Measurements from ENCODE around the gene ALDH7A1. TPM values are rescaled to one million over a fixed set of nuclear protein-coding genes. Genes with fewer than 3 reads are reported as not detected.
A peak's percentile ranks its signal among the peaks of the same experiment; 100 is the strongest.
"Not testable (repeated sequence)": the region's sequence is repeated elsewhere in the genome, so short reads cannot be mapped to it uniquely, and the experiment has no call there.

Gene ALDH7A1
- total RNA-seq, 1 donor from 2014 or later = 119 TPM

DNA sequence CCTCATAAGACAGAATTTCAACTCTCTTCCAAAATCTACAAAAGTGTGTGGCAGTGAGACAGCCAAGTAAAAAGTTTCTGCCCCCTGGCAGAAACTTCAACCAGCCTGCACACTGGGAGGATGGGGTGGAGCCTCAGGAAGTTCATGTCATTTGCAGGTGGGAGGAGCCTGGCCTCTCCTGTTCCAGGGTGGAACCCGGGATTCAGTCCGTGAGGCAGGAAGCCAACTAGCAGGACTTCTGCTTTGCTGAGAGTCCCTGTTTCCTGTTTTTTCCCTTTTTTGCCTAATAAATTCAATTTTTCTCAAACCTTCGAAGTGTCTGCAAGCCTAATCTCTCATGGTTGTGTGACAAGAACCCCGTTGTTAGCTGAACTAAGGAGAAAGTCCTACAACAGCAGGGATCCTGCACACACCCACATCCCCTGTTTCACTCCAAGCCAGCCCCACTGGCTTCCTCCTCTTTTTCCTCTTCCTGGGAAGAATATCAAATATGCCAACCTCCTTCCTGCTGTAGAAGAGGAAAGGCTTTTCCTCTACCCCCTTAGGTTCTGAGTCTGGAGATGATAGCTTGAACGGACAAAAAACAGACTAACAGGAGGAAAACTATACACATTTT lies 69.3 kb downstream of the ALDH7A1 start:
- Mint-ChIP-seq H3K4me3 (no peak overlapping the region), H3K36me3 (no peaks in the 10 kb centered on the region), H3K27me3 (ENCODE audit: low read depth) (no peaks in the 10 kb centered on the region), H3K27ac (no peak overlapping the region), H3K9me3 (peaks cover 11% of the 10 kb centered on the region), H3K4me1 (peaks cover 25% of the 10 kb centered on the region)
- TF ChIP-seq, protein P1, sequence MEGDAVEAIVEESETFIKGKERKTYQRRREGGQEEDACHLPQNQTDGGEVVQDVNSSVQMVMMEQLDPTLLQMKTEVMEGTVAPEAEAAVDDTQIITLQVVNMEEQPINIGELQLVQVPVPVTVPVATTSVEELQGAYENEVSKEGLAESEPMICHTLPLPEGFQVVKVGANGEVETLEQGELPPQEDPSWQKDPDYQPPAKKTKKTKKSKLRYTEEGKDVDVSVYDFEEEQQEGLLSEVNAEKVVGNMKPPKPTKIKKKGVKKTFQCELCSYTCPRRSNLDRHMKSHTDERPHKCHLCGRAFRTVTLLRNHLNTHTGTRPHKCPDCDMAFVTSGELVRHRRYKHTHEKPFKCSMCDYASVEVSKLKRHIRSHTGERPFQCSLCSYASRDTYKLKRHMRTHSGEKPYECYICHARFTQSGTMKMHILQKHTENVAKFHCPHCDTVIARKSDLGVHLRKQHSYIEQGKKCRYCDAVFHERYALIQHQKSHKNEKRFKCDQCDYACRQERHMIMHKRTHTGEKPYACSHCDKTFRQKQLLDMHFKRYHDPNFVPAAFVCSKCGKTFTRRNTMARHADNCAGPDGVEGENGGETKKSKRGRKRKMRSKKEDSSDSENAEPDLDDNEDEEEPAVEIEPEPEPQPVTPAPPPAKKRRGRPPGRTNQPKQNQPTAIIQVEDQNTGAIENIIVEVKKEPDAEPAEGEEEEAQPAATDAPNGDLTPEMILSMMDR (IDR thresholded peaks at IDR 0.05; ENCODE audit: unreplicated experiment) = no peak
- DNase-seq (ENCODE audit: low spot score in 2 of 2, unreplicated experiment in 2 of 2) = no peak

DNA sequence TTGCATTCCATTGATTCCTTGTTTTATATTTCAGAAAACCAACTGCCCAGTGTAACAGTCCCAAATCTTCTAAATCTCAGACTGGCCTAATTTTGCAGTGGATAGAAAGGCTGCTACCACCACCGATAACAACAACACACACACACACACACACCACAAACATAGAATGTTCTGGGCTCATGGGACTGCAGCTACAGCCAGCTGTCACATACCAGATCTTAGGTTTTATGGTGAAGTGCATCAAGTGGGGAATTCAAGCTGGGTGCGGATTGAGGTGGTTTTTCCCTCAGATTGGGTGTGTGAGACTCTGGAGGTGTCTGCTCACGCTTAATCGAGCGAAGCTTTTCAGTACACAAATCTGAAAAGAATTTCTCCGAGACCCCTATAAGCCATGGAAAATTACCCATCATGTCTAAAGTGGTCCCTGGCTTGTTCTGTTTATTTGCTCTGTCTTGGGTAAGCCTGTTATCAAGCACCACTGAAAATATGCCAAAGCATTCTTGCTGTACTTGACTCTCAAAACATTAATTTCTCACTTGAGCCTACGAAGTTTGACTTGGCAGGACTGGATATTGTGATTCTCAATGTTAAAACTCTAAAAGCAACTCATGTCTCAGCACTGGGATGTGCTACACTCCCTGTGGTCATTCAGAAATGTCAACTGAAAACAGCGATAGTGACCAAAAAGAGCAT lies 71.1 kb downstream of the ALDH7A1 start:
- DNase-seq (ENCODE audit: low spot score in 2 of 2, unreplicated experiment in 2 of 2) = no peak
- TF ChIP-seq, protein P1 (IDR thresholded peaks at IDR 0.05; ENCODE audit: unreplicated experiment) = no peak
- Mint-ChIP-seq H3K4me1 (peaks cover 40% of the 10 kb centered on the region), H3K4me3 (no peak overlapping the region), H3K9me3 (peaks cover 11% of the 10 kb centered on the region), H3K27me3 (ENCODE audit: low read depth) (no peaks in the 10 kb centered on the region), H3K27ac (peak overlapping the region; percentile 45), H3K36me3 (no peaks in the 10 kb centered on the region)

DNA sequence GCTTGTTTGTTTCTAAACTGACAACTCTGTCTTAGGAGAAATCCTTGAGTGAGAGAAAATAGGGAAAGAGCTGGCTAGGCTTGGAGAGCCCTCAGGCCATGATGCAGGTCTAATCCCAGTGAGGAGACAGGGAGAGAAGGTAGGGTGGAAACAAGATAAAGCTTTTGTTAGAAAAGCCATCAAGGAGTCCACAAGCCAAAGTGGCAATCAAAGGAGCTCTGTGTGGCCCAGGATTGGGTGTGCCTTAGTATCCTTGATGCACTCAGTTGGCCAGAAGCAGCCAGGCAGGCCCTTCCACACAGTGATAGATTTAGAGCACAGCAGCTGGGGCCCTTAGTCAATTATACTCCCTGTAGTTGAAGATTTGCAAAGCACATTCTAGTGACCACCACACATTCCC lies 73.9 kb downstream of the ALDH7A1 start:
- Mint-ChIP-seq H3K36me3 (no peaks in the 10 kb centered on the region), H3K9me3 (no peaks in the 10 kb centered on the region), H3K27me3 (ENCODE audit: low read depth) (no peaks in the 10 kb centered on the region), H3K4me1 (peaks cover 57% of the 10 kb centered on the region), H3K4me3 (no peak overlapping the region), H3K27ac (peak overlapping the region; percentile 69)
- TF ChIP-seq, protein P1 (IDR thresholded peaks at IDR 0.05; ENCODE audit: unreplicated experiment) = no peak
- DNase-seq (ENCODE audit: low spot score in 2 of 2, unreplicated experiment in 2 of 2) = no peak

DNA sequence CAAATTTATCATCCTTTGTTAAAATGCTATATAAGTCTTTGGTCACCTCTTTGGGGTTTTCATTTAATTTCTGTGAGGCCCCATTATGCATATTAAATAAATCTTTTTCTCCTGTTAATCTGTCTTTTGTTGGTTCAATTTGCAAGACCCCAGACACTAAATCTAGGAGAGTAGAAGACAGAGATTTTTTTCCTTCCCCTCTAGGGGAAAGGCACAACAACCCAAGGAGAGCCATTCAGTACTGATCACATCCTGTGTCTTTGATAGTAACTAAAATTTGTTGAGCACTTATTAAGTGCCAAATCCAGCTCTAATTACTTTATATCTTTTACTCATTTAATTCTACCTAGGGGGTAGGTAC lies 74.4 kb downstream of the ALDH7A1 start:
- TF ChIP-seq, protein P1 (IDR thresholded peaks at IDR 0.05; ENCODE audit: unreplicated experiment) = no peak
- DNase-seq (ENCODE audit: low spot score in 2 of 2, unreplicated experiment in 2 of 2) = no peak
- Mint-ChIP-seq H3K4me3 (peak overlapping the region; percentile 7), H3K27me3 (ENCODE audit: low read depth) (no peaks in the 10 kb centered on the region), H3K27ac (peak overlapping the region; percentile 93), H3K4me1 (peaks cover 59% of the 10 kb centered on the region), H3K9me3 (no peaks in the 10 kb centered on the region), H3K36me3 (no peaks in the 10 kb centered on the region)

DNA sequence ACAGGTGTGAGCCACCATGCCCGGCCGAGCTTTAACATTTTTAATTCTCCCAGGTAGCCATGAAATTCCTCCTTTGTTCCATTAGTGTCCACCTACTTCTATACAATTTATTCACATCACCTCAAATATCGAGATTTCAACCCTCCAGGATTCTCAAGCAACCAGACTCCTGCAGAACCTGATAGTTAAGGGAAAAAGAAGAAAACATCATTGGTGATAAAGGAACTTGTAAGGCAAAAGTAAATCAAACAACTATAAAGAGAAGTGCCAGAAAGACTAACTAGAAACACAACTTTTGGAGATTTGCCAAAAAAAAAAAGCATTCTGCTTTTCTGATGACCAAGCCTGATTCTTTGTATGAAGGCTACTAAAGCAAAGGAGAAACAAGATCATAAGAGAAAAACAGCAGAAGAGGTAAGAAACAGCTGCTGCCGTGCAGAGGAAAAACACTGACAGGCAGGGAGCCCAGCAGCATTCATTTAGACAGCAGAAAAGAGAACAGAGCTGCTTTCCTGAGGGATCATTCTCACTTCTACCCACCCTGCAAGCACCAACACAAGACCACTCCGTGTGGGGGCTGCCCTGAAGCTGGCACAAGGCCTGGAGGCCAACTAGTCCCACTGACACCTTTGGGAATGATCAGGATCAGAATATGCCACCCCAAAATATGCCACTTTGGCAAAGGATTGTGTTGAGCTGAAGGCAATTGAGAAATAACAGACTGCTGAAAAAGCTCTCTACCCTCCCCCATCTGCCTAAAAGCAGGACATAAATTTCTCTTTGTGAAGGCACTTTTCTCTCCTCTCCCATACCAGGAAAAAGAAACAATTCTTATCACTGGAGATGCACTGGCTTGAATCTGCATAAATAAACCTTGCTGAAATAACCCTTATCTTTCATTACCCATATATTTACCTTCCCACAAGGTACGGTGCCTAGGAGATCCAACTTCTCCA lies 75.1 kb downstream of the ALDH7A1 start:
- DNase-seq (ENCODE audit: low spot score in 2 of 2, unreplicated experiment in 2 of 2) = peak in 1 of 2 experiments; percentile 43

DNA sequence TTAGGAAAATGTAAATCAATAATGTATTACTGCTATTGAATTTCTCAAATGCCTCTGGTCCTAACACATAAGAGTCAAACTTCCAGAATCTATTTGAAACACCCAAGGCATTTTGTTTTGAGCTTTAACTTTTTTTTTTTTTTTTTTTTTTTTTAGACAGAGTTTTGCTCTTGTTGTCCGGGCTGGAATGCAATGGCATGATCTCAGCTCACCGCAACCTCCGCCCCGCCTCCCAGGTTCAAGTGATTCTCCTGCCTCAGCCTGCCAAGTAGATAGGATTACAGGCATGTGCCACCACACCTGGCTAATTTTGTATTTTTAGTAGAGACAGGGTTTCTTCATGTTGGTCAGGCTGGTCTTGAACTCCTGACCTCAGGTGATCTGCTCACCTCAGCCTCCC lies 75.8 kb downstream of the ALDH7A1 start:
- DNase-seq (ENCODE audit: low spot score in 2 of 2, unreplicated experiment in 2 of 2); H3K4me3 Mint-ChIP-seq; H3K36me3 Mint-ChIP-seq; H3K9me3 Mint-ChIP-seq; H3K27me3 Mint-ChIP-seq (ENCODE audit: low read depth): not testable (repeated sequence)
- peaks cover 61% of the 10 kb centered on the region for H3K4me1 Mint-ChIP-seq
- peak overlapping the region; percentile 93 for H3K27ac Mint-ChIP-seq

More for the DNA sequence above, 75.1 kb downstream of the ALDH7A1 start:
- Mint-ChIP-seq H3K36me3 (no peaks in the 10 kb centered on the region), H3K4me1 (peaks cover 62% of the 10 kb centered on the region), H3K4me3 (peak overlapping the region; percentile 45), H3K27ac (peak overlapping the region; percentile 93), H3K9me3 (no peaks in the 10 kb centered on the region), H3K27me3 (ENCODE audit: low read depth) (no peaks in the 10 kb centered on the region)
- TF ChIP-seq, protein P1 (IDR thresholded peaks at IDR 0.05; ENCODE audit: unreplicated experiment) = no peak

All from mesothelial cell of epicardium (in vitro differentiated cells).